ENCODE data around the gene GLTPD2.
A peak's percentile ranks its signal among the peaks of the same experiment; 100 is the strongest.

GLTPD2 gene

GRCh38 chr17:4788807-4789700 is at the start of gene GLTPD2:
Gene GLTPD2, plus strand, starts transcription at chr17:4788964. Its CDS starts 48 bp downstream, at chr17:4789012.
- no peak for DNase-seq
- in situ Hi-C loops (cut with HindIII; ENCODE audit: low pct_ligation_motif_present, low pct_unique_long_range_greater_than_20kb, low sequenced_read_pairs), result no loop called here

DNA sequence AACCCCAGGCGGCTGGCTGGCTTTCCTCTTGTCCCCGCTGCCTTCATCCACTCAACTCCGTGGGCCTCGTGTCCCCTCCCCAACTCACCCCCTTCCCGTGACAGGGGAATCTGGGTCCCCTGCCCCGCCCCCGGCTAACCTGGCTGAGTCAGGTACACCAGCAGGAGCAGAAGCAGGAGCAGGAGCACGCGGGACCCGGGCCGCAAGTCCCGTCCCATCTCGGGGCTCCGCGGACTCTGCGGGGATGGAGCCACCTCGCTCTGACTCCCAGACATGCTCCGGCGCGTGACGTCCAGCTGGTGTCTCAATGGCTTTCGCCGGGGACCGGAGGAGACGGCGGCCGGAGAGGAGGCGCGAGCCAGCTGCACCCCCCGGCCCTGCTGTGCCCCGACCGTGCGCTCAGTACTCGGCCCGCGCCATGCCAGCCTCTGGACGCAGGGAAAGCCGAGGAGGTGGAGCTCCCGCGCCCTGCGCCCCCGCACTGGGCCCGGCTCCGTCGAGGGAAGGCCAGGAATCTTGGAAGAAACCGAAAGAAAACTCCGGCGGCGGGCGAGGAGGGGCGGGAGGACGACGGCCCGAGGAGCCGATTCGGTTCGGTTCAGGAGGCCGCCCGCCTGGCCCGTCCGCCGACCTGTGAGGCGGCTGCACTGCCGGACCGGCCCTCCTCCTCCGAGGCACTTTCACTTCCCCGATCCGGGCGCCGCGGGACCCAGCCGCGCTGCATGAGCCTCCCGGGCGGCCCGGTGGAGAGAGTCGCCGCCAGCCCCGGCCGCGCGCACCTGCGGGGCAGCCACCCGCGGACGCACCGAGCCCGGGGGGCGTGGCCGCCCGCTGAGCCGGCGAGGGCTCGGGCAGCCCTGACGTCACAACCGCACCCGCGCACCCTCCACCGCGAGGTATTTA is 49.4 kb upstream of the GLTPD2 start, which contains the start of the genes CXCL16 and ZMYND15:
Gene CXCL16, minus strand, starts transcription at position 807 of the 903 bp plus-strand sequence. Its CDS starts 589 bp downstream, at position 218.
Gene ZMYND15, plus strand, starts transcription at position 712 of the 903 bp plus-strand sequence. CDS start 716 bp downstream, outside the sequence.
- DNase-seq, result peak; percentile 44
- in situ Hi-C loops (cut with HindIII; ENCODE audit: low pct_ligation_motif_present, low pct_unique_long_range_greater_than_20kb, low sequenced_read_pairs), result no loop called here

DNA sequence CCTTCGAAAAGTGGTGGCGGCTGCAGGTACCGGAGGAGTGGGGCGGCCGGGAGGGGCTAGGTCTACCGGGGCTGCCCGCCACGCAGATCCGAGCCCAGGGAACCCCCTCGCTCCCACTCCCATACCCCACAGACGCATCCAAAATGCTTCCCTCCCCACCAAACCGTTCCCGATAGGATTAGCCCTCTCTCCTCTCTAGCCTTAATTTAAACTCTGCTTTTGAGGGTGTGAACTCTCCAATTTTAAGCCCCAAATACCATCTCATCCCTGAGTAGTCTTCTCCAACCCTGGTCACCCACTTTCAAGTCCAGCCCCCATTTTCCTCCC is 48.8 kb upstream of the GLTPD2 start:
- DNase-seq, result no peak

GRCh38 chr17:4740584-4740983 is 48.2 kb upstream of the GLTPD2 start:
- DNase-seq, result no peak
- in situ Hi-C loops (cut with HindIII; ENCODE audit: low pct_ligation_motif_present, low pct_unique_long_range_greater_than_20kb, low sequenced_read_pairs), result no loop called here

More for the DNA sequence above, 48.8 kb upstream of the GLTPD2 start:
- in situ Hi-C loops (cut with HindIII; ENCODE audit: low pct_ligation_motif_present, low pct_unique_long_range_greater_than_20kb, low sequenced_read_pairs), result no loop called here

DNA sequence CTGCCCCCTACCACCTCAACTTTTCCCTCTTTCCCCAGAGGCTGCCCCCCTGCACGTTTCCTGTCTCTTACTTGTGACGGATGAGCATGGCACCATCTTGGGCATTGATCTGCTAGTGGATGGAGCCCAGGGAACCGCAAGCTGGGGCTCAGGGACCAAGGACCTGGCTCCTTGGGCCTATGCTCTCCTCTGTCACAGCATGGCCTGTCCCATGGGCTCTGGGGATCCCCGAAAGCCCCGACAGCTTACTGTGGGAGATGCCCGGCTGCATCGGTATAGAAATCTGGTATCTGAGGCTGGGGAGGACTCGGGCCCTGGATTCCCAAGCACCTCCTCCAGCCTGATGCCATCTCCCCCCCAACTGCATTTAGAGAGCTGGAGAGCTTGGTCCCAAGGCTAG is 47.2 kb upstream of the GLTPD2 start:
- in situ Hi-C loops (cut with HindIII; ENCODE audit: low pct_ligation_motif_present, low pct_unique_long_range_greater_than_20kb, low sequenced_read_pairs), result no loop called here
- DNase-seq, result no peak

DNA sequence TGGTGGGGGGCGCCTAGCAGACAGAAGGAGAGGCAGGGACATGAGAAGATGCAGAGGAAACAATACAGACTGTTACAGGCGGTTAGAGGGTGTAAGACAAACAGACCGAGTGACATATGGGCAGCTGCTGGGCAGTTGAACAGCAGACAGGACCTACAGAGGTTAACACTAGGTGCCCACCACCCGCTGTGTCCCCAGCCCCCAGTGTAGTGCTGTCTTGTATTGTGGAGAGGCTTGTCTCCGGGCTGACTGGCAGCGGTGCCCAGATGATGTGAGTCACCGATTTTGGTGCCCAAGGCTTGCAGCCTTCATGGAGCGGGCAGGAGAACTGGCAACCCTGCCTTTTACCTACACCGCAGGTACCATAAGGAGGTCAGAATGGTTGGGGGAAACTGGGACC is 46.6 kb upstream of the GLTPD2 start:
- in situ Hi-C loops (cut with HindIII; ENCODE audit: low pct_ligation_motif_present, low pct_unique_long_range_greater_than_20kb, low sequenced_read_pairs), result no loop called here
- DNase-seq, result no peak

- no peak for DNase-seq
- in situ Hi-C loops (cut with HindIII; ENCODE audit: low pct_ligation_motif_present, low pct_unique_long_range_greater_than_20kb, low sequenced_read_pairs), result no loop called here
Observed at GRCh38 chr17:4742629-4743028, 46.1 kb upstream of the GLTPD2 start.

DNA sequence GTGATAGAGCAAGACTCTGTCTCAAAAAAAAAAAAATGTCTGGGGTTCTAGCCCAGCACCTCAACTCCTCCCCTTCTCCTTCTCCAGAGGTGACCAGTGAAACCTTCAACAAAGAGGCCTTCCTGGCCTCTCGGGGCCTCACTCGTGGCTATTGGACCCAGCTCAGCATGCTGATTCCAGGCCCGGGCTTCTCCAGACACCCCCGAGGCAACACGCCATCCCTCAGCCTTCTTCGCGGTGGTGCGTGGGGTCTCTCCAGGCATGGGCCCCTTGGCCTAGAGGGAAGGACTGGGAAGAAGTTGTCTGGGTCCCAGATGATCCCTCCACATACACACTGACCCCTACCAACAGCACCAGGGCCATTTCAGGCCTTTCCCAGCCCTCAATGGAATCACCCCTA is 45.5 kb upstream of the GLTPD2 start:
- no peak for DNase-seq
- in situ Hi-C loops (cut with HindIII; ENCODE audit: low pct_ligation_motif_present, low pct_unique_long_range_greater_than_20kb, low sequenced_read_pairs), result no loop called here

- DNase-seq, result no peak
- in situ Hi-C loops (cut with HindIII; ENCODE audit: low pct_ligation_motif_present, low pct_unique_long_range_greater_than_20kb, low sequenced_read_pairs), result no loop called here
Observed at GRCh38 chr17:4743898-4744297, 44.9 kb upstream of the GLTPD2 start.

GRCh38 chr17:4744999-4745969 is 43.5 kb upstream of the GLTPD2 start:
- in situ Hi-C loops (cut with HindIII; ENCODE audit: low pct_ligation_motif_present, low pct_unique_long_range_greater_than_20kb, low sequenced_read_pairs), result no loop called here
- DNase-seq, result no peak

- in situ Hi-C loops (cut with HindIII; ENCODE audit: low pct_ligation_motif_present, low pct_unique_long_range_greater_than_20kb, low sequenced_read_pairs), result no loop called here
- DNase-seq, result no peak
Observed at GRCh38 chr17:4747847-4748246, 40.9 kb upstream of the GLTPD2 start.

GRCh38 chr17:4748686-4749085 is 40.1 kb upstream of the GLTPD2 start:
- in situ Hi-C loops (cut with HindIII; ENCODE audit: low pct_ligation_motif_present, low pct_unique_long_range_greater_than_20kb, low sequenced_read_pairs), result no loop called here
- no peak for DNase-seq

GRCh38 chr17:4750606-4751005 is 38.2 kb upstream of the GLTPD2 start:
- in situ Hi-C loops (cut with HindIII; ENCODE audit: low pct_ligation_motif_present, low pct_unique_long_range_greater_than_20kb, low sequenced_read_pairs), result no loop called here
- no peak for DNase-seq

DNA sequence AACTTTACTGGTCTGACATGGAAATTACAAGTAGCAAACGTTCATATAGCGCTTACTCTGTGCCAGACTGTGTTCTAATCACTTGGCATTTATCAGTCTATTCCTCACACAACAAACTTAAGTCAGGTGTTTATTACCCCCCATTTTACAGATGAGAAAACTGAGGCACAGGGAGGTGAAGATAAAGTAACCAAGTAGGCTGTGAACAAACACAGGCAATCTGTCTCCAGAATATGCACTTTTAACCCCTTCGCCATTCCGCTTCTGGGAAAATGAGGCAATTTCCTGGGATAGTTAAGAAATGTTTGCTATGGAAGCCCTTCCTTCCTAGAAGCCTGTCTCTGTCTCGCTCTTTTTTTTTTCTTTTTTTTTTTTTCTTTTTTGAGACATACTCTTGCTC is 36.8 kb upstream of the GLTPD2 start:
- in situ Hi-C loops (cut with HindIII; ENCODE audit: low pct_ligation_motif_present, low pct_unique_long_range_greater_than_20kb, low sequenced_read_pairs), result no loop called here
- DNase-seq, result no peak

GRCh38 chr17:4753392-4753791 is 35.4 kb upstream of the GLTPD2 start:
- in situ Hi-C loops (cut with HindIII; ENCODE audit: low pct_ligation_motif_present, low pct_unique_long_range_greater_than_20kb, low sequenced_read_pairs), result no loop called here
- no peak for DNase-seq

DNA sequence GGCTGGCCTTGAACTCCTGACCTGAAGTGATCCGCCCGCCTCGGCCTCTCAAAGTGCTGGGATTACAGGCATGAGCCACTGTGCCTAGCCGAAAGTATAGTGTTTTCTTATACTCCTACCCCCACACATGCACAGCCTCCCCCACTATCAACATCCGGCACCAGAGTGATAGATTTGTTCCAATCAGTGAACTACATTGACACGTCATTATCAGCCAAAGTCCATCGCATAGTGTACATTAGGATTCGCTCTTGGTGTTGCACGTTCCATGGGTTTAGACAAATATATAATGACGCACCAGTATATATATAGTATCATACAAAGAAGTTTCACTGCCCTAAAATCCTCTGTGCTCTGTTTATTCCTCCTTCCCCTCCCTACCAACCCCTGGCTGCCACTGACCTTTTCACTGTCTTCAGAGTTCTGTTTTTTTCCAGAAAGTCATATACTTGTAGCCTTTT is 29.0 kb upstream of the GLTPD2 start:
- in situ Hi-C loops (cut with HindIII; ENCODE audit: low pct_ligation_motif_present, low pct_unique_long_range_greater_than_20kb, low sequenced_read_pairs), result no loop called here
- DNase-seq, result no peak

DNA sequence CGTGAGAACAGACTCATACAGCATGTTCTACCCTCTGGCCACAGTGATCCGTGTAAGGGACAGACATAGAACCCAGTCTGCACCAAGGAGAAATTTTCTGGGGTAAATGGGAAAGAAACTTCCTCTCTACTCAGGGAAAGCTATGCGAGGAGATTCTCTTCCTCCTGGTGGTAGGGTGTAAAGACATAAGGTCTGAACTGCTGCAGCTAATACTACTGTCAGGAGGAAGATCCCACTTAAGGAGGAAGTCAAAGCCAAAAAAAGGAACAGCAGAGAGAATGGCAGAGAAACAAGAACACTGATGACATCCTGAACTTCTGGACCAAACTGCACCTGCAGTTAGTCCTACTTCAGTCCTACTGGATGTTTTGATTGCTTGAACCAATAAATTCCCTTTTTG is 24.2 kb upstream of the GLTPD2 start:
- in situ Hi-C loops (cut with HindIII; ENCODE audit: low pct_ligation_motif_present, low pct_unique_long_range_greater_than_20kb, low sequenced_read_pairs), result no loop called here

DNA sequence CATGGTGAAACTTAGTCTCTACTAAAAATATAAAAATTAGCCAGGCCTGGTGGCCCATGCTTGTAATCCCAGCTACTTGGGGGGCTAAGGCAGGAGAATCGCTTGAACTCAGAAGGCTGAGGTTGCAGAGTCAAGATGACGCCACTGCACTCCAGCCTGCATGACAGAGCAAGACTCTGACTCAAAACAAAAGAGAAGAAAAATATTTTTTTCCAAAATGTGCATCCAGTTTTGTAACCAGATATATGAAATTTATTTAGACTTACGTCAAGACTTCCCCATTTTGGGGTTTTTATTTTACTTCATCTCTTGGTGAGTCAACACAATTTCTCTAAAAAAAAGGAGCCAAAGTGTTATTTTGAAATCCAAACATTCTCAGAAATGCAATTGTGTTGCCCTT is 22.6 kb upstream of the GLTPD2 start:
- in situ Hi-C loops (cut with HindIII; ENCODE audit: low pct_ligation_motif_present, low pct_unique_long_range_greater_than_20kb, low sequenced_read_pairs), result no loop called here

More for the DNA sequence above, 24.2 kb upstream of the GLTPD2 start:
- no peak for DNase-seq

More for the DNA sequence above, 22.6 kb upstream of the GLTPD2 start:
- no peak for DNase-seq

All from ACHN (cell line).